ENCODE measurements around the gene ICA1L. TPM values are rescaled to one million over a fixed set of nuclear protein-coding genes. Genes with fewer than 3 reads are reported as not detected.

ICA1L gene
- total RNA-seq, 1 experiment from 2014 or later = 6.4 TPM

DNA sequence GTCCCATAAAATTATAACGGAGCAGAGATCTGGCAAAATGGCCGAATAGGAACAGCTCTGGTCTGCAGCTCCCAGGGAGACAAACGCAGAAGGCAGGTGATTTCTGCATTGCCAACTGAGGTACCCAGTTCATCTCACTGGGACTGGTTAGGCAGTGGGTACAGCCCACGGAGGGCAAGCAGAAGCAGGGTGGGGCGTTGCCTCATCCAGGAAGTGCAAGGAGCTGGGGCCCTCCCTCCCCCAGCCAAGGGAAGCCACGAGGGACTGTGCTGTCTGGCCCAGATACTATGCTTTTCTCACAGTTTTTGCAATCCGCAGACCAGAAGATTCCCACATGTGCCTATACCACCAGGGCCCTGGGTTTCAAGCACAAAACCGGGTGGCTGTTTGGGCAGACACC is 22.8 kb downstream of the ICA1L start:
- no peak overlapping the region for H3K4me3 ChIP-seq (ENCODE audit: low read depth in 2 of 2, low read length in 2 of 2)
- DNase-seq (ENCODE audit: low read depth, low spot score) = no peak
- CTCF ChIA-PET = interaction anchor here (0.6 kb wide), 1 partner anchor 244 kb away, joined by 10 read pairs; no protein-coding TSS in a partner anchor
- intact Hi-C loops (cut with micrococcal nuclease; ENCODE audit: unreplicated experiment) (no loop called here), in situ Hi-C loops (cut with HindIII; ENCODE audit: low pct_unique_long_range_greater_than_20kb, low sequenced_read_pairs) (no loop called here)
- peak; percentile 48 for ATAC-seq
- POLR2A ChIA-PET = no interaction called here
- H3K9me3 ChIP-seq (ENCODE audit: control insufficient read depth, insufficient read depth, low read depth, low read length) = no peaks in the 10 kb centered on the region
- H3K27me3 ChIP-seq (ENCODE audit: control insufficient read depth, insufficient read depth, low read length) = no peaks in the 10 kb centered on the region
- H3K4me1 ChIP-seq (ENCODE audit: control insufficient read depth, insufficient read depth, low read length) = no peaks in the 10 kb centered on the region
- BruUV-seq (replicated peaks) = no TSS peak
- TF ChIP-seq POLR2AphosphoS5 (IDR thresholded peaks at IDR 0.05; ENCODE audit: low read depth, low read length) (no peak), TCF7L2 (IDR thresholded peaks at IDR 0.05; ENCODE audit: low read depth, low read length) (no peak), SIN3A (IDR thresholded peaks at IDR 0.05; ENCODE audit: borderline replicate concordance, insufficient read depth, low read depth, low read length) (no peak)
- TF ChIP-seq, protein P1, sequence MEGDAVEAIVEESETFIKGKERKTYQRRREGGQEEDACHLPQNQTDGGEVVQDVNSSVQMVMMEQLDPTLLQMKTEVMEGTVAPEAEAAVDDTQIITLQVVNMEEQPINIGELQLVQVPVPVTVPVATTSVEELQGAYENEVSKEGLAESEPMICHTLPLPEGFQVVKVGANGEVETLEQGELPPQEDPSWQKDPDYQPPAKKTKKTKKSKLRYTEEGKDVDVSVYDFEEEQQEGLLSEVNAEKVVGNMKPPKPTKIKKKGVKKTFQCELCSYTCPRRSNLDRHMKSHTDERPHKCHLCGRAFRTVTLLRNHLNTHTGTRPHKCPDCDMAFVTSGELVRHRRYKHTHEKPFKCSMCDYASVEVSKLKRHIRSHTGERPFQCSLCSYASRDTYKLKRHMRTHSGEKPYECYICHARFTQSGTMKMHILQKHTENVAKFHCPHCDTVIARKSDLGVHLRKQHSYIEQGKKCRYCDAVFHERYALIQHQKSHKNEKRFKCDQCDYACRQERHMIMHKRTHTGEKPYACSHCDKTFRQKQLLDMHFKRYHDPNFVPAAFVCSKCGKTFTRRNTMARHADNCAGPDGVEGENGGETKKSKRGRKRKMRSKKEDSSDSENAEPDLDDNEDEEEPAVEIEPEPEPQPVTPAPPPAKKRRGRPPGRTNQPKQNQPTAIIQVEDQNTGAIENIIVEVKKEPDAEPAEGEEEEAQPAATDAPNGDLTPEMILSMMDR (IDR thresholded peaks at IDR 0.05) = no peak
- TF ChIP-seq, protein P2, sequence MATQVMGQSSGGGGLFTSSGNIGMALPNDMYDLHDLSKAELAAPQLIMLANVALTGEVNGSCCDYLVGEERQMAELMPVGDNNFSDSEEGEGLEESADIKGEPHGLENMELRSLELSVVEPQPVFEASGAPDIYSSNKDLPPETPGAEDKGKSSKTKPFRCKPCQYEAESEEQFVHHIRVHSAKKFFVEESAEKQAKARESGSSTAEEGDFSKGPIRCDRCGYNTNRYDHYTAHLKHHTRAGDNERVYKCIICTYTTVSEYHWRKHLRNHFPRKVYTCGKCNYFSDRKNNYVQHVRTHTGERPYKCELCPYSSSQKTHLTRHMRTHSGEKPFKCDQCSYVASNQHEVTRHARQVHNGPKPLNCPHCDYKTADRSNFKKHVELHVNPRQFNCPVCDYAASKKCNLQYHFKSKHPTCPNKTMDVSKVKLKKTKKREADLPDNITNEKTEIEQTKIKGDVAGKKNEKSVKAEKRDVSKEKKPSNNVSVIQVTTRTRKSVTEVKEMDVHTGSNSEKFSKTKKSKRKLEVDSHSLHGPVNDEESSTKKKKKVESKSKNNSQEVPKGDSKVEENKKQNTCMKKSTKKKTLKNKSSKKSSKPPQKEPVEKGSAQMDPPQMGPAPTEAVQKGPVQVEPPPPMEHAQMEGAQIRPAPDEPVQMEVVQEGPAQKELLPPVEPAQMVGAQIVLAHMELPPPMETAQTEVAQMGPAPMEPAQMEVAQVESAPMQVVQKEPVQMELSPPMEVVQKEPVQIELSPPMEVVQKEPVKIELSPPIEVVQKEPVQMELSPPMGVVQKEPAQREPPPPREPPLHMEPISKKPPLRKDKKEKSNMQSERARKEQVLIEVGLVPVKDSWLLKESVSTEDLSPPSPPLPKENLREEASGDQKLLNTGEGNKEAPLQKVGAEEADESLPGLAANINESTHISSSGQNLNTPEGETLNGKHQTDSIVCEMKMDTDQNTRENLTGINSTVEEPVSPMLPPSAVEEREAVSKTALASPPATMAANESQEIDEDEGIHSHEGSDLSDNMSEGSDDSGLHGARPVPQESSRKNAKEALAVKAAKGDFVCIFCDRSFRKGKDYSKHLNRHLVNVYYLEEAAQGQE (IDR thresholded peaks at IDR 0.05; ENCODE audit: insufficient read depth in 1 of 2, low read depth in 2 of 2, low read length in 1 of 2) = no peak
- H3K36me3 ChIP-seq (ENCODE audit: control insufficient read depth, insufficient read depth, low read length) = no peaks in the 10 kb centered on the region
- no peak overlapping the region for H3K27ac ChIP-seq (ENCODE audit: low read length)

DNA sequence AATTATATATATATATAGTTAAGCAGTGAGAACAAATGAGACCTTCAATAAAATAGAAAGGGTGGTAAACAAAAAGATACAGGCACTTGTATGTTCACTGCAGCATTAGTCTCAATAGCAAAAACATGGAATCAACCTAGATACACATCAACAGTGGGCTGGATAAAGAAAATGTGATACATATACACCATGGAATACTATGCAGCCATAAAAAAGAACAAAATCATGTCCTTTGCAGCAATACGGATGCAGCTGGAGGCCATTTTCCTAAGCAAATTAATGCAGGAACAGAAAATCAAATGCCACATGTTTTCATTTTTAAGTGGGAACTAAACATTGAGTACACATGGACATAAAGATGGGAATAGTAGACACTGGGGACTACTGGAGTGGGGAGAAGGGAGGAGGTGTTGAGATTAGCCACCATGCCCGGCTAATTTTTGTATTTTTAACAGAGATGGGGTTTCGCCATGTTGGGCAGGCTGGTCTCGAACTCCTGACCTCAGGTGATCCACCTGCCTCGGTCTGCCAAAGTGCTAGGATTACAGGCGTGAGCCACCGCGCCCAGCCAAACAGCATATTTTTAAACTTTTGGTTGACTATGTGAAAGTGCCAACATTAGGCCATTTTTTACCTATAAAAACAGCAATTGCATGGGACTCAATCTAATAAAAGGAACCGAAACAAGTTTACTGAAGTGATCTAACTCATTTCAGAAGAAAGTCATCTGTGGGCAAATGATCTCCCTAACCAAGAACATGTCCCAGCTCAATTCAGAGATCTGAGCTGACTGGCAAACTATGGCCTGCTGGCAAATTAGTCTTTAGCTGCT is 23.7 kb downstream of the ICA1L start:
- BruUV-seq (replicated peaks) = no TSS peak
- Histone ChIP-seq H3K27ac (ENCODE audit: low read length) (no peak overlapping the region), H3K9me3 (ENCODE audit: control insufficient read depth, insufficient read depth, low read depth, low read length) (no peaks in the 10 kb centered on the region; the same call in 1 of the 2 replicates), H3K4me3 (ENCODE audit: low read depth in 2 of 2, low read length in 2 of 2) (no peak overlapping the region), H3K36me3 (ENCODE audit: control insufficient read depth, insufficient read depth, low read length) (no peaks in the 10 kb centered on the region), H3K4me1 (ENCODE audit: control insufficient read depth, insufficient read depth, low read length) (no peaks in the 10 kb centered on the region), H3K27me3 (ENCODE audit: control insufficient read depth, insufficient read depth, low read length) (no peaks in the 10 kb centered on the region)
- in situ Hi-C loops (cut with HindIII; ENCODE audit: low pct_unique_long_range_greater_than_20kb, low sequenced_read_pairs) (no loop called here), intact Hi-C loops (cut with micrococcal nuclease; ENCODE audit: unreplicated experiment) (no loop called here)
- TF ChIP-seq TCF7L2 (IDR thresholded peaks at IDR 0.05; ENCODE audit: low read depth, low read length) (no peak), SIN3A (IDR thresholded peaks at IDR 0.05; ENCODE audit: borderline replicate concordance, insufficient read depth, low read depth, low read length) (no peak), POLR2AphosphoS5 (IDR thresholded peaks at IDR 0.05; ENCODE audit: low read depth, low read length) (no peak)
- TF ChIP-seq, protein P1 (IDR thresholded peaks at IDR 0.05) = no peak
- TF ChIP-seq, protein P2 (IDR thresholded peaks at IDR 0.05; ENCODE audit: insufficient read depth in 1 of 2, low read depth in 2 of 2, low read length in 1 of 2) = no peak
- ChIA-PET POLR2A (no interaction called here), CTCF (no interaction called here)
- no peak for ATAC-seq
- DNase-seq (ENCODE audit: low read depth, low spot score) = no peak

Measured in Panc1 (cell line).